CD4-positive, alpha-beta T cell (primary cell): Measurements from ENCODE around the gene ARHGAP10. TPM values are rescaled to one million over a fixed set of nuclear protein-coding genes. Genes with fewer than 3 reads are reported as not detected.

Experiments
- ATAC-seq: fragments of 200-7000 bp; cut with Tn5 transposase; one replicate; pipeline ENCODE4 v1.10.0; 2022; ENCODE audit warnings: mild to moderate bottlenecking; ENCODE audit not compliant: poor library complexity
- CTCF ChIA-PET: fragments of 350-600 bp; sonication (Branson Sonifier 250); formaldehyde crosslinking; loops from one replicate; lab custom pipeline; 2021; ENCODE audit warnings: antibody characterized with exemption, inconsistent platforms; lab: Charles Lee
- POLR2A ChIA-PET: fragments of 350-600 bp; sonication (Branson Sonifier 250); formaldehyde crosslinking; loops from one replicate; lab custom pipeline; 2021; ENCODE audit warnings: antibody characterized with exemption, inconsistent platforms; lab: Charles Lee
- DNase-seq, 14 experiments: peaks; one replicate each; pipeline ENCODE4 v3.0.0-alpha.2; 2013 to 2020; ENCODE audit warnings: mixed read lengths in 2 of 14
- H3K27ac ChIP-seq, 2 donors: one replicate each; pipeline versions ENCODE4 v1.5.1 to v1.7.0; 2013; ENCODE audit warnings: low read length in 2 of 2, low read depth in 1 of 2, mild to moderate bottlenecking in 1 of 2
- H3K27me3 ChIP-seq, 2 experiments: 1 replicate in 1 of 2; 2 replicates in 1 of 2; pipeline versions ENCODE4 v1.6.1 to v1.7.0; 2013; ENCODE audit warnings: low read length in 2 of 2, control low read depth in 1 of 2, mild to moderate bottlenecking in 1 of 2, moderate library complexity in 1 of 2; ENCODE audit not compliant: insufficient read depth in 2 of 2, control insufficient read depth in 1 of 2
- H3K36me3 ChIP-seq: one replicate; pipeline ENCODE4 v1.6.1; 2013; ENCODE audit warnings: low read length, control low read depth; ENCODE audit not compliant: insufficient read depth
- H3K4me1 ChIP-seq: one replicate; pipeline ENCODE4 v1.6.1; 2013; ENCODE audit warnings: low read length, control low read depth; ENCODE audit not compliant: insufficient read depth
- H3K4me3 ChIP-seq: one replicate; pipeline ENCODE4 v1.5.1; 2013; ENCODE audit warnings: mild to moderate bottlenecking, low read length, moderate library complexity
- H3K9me3 ChIP-seq, 2 experiments: 1 replicate in 1 of 2; 2 replicates in 1 of 2; pipeline versions ENCODE4 v1.6.1 to v1.7.0; 2013; ENCODE audit warnings: low read length in 2 of 2, mild to moderate bottlenecking in 2 of 2, control low read depth in 1 of 2, moderate library complexity in 1 of 2; ENCODE audit not compliant: control insufficient read depth in 1 of 2, insufficient read depth in 1 of 2
- H3K27ac Mint-ChIP-seq: one replicate; pipeline ENCODE4 v1.8.0; 2020; ENCODE audit warnings: mixed read lengths
- H3K27me3 Mint-ChIP-seq: one replicate; pipeline ENCODE4 v1.8.0; 2021; ENCODE audit warnings: mixed read lengths
- H3K36me3 Mint-ChIP-seq: one replicate; pipeline ENCODE4 v1.8.0; 2021; ENCODE audit warnings: low read depth, mixed read lengths
- H3K4me1 Mint-ChIP-seq: one replicate; pipeline ENCODE4 v1.8.0; 2021; ENCODE audit warnings: low read depth, mixed read lengths
- H3K4me3 Mint-ChIP-seq: one replicate; pipeline ENCODE4 v1.8.0; 2020; ENCODE audit warnings: mild to moderate bottlenecking, mixed read lengths
- H3K9me3 Mint-ChIP-seq: one replicate; pipeline ENCODE4 v1.8.0; 2020; ENCODE audit warnings: mixed read lengths
- CTCF ChIP-seq: fragments of 200-600 bp; IDR thresholded peaks from one replicate; pipeline ENCODE4 v1.8.0; 2022; ENCODE audit warnings: antibody characterized with exemption, mild to moderate bottlenecking
- intact Hi-C, 2 experiments: fragments of 100-400 bp; cut with DNase I in 1 of 2; cut with micrococcal nuclease in 1 of 2; formaldehyde crosslinking; loops; one replicate each; pipeline versions ENCODE4 v1.15.1 to v1.9.0; 2023 to 2025; cut with DNase I, micrococcal nuclease
- total RNA-seq, 174 experiments: library from RNA in 2 of 174; stranded (reverse) in 2 of 174; gene quantifications; one replicate each; pipeline ENCODE4 v1.2.3 and lab custom pipeline; 2021 to 2026

Gene ARHGAP10
- total RNA-seq, 2 experiments from 2014 or later: 5.6 to 5.7 TPM

- Histone ChIP-seq H3K9me3 (no peaks in the 10 kb centered on the region), H3K27ac (no peak overlapping the region), H3K4me3 (no peak overlapping the region), H3K36me3 (no peaks in the 10 kb centered on the region), H3K4me1 (no peaks in the 10 kb centered on the region), H3K27me3 (no peaks in the 10 kb centered on the region)
- DNase-seq (peak in 4 of 14 experiments; percentile 16 to 25 (median 22)), ATAC-seq (no peak)
- intact Hi-C loops: no loop called here
- CTCF ChIA-PET: no interaction called here
- H3K27me3 Mint-ChIP-seq: no peaks in the 10 kb centered on the region
- H3K4me1 Mint-ChIP-seq: no peaks in the 10 kb centered on the region
- POLR2A ChIA-PET: no interaction called here
- no peak overlapping the region for H3K4me3 Mint-ChIP-seq
- H3K9me3 Mint-ChIP-seq: no peaks in the 10 kb centered on the region
- TF ChIP-seq CTCF: no peak
- no peaks in the 10 kb centered on the region for H3K36me3 Mint-ChIP-seq
- H3K27ac Mint-ChIP-seq: no peak overlapping the region
These were observed 192.9 kb downstream of the ARHGAP10 start for GRCh38 chr4:147924604-147925412.

GRCh38 chr4:147927377-147928137 lies 195.7 kb downstream of the ARHGAP10 start:
- Histone ChIP-seq H3K27ac (no peak overlapping the region), H3K4me1 (no peaks in the 10 kb centered on the region), H3K36me3 (no peaks in the 10 kb centered on the region), H3K27me3 (no peaks in the 10 kb centered on the region), H3K9me3 (no peaks in the 10 kb centered on the region), H3K4me3 (no peak overlapping the region)
- Mint-ChIP-seq H3K4me1 (no peaks in the 10 kb centered on the region), H3K27me3 (no peaks in the 10 kb centered on the region), H3K4me3 (no peak overlapping the region), H3K36me3 (no peaks in the 10 kb centered on the region), H3K27ac (no peak overlapping the region), H3K9me3 (no peaks in the 10 kb centered on the region)
- intact Hi-C loops: no loop called here
- DNase-seq (no peak), ATAC-seq (no peak)
- ChIA-PET CTCF (no interaction called here), POLR2A (no interaction called here)
- no peak for TF ChIP-seq CTCF

GRCh38 chr4:147928400-147928799 lies 196.5 kb downstream of the ARHGAP10 start:
- H3K27me3 ChIP-seq: no peaks in the 10 kb centered on the region
- intact Hi-C loops: no loop called here
- ATAC-seq: no peak

More at GRCh38 chr4:147928400-147928799, 196.5 kb downstream of the ARHGAP10 start:
- TF ChIP-seq CTCF: no peak
- Histone ChIP-seq H3K36me3 (no peaks in the 10 kb centered on the region), H3K27ac (no peak overlapping the region), H3K4me1 (no peaks in the 10 kb centered on the region), H3K9me3 (no peaks in the 10 kb centered on the region), H3K4me3 (no peak overlapping the region)
- Mint-ChIP-seq H3K4me1 (no peaks in the 10 kb centered on the region), H3K27ac (no peak overlapping the region), H3K36me3 (no peaks in the 10 kb centered on the region), H3K27me3 (no peaks in the 10 kb centered on the region), H3K9me3 (no peaks in the 10 kb centered on the region), H3K4me3 (no peak overlapping the region)
- CTCF ChIA-PET: no interaction called here
- no peak for DNase-seq
- POLR2A ChIA-PET: no interaction called here
